GM04503 (cell line): Measurements from ENCODE around the gene ZNF133.
A peak's percentile ranks its signal among the peaks of the same experiment; 100 is the strongest.
"Not testable (repeated sequence)": the region's sequence is repeated elsewhere in the genome, so short reads cannot be mapped to it uniquely, and the experiment has no call there.

Experiments used
- DNase-seq: peaks from one replicate; pipeline ENCODE4 v3.0.0-alpha.2; 2012; ENCODE audit warnings: low read depth

The ZNF133 gene

DNA sequence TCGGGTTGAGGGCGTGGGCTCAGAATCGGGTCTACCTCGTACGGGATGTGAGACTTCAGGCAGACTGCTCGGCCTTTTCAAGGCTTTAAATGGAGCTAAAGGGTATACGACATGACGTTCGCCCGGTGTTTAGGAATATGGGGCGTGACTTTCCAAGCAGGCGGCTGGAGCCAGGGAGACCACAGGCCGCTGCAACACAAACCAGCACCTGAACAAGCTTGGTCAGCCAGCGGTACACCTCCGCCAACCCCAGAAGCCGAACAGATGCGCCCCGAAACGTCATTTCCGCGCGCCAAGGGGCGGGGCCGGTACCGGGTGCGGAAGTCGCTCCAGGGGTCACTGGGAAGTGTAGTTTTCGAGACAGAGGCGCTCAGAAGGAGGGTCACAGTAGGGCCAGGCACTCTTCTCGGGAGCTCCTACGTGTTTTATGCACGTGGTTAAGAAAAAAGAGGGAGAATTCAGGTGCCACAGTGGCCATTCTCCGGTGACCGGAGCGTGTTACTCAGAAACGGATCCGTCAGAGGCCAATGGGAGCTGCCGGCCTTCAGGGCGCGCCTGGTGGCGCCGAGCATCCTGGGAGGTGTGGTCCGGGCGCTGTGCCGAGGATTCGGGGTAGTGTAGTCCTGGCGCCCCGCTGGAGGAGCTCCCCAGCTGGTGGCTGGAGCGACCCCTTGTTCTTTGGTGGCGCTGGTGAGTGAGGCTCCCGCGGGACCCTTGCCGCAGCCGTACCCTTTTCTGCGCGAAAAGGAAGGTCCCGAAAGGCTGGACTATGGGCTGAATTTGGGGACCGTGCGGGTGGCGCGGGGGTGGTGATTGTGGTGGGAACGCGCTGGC lies at the start of gene ZNF133:
Gene ZNF133 (plus strand): TSS at position 613 of the 834 bp plus-strand sequence. CDS start 17,160 bp downstream, outside the sequence.
- peak; percentile 77 for DNase-seq

DNA sequence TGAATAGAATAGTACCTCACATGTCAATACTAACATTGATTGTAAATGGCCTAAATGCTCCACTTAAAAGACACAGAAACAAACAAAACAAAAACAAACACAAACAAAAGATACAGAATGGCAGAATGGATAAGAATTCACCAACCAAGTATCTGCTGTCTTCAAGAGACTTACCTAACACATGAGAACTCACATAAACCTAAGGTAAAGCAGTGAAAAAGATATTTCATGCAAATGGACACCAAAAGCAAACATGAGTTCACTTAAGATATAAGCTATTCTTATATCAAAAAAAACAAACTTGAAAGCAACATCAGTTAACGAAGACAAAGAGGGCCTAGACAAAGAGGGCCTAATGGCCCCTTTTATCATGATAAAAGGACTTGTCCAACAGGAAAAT lies 47.3 kb upstream of the ZNF133 start:
- no peak for DNase-seq

DNA sequence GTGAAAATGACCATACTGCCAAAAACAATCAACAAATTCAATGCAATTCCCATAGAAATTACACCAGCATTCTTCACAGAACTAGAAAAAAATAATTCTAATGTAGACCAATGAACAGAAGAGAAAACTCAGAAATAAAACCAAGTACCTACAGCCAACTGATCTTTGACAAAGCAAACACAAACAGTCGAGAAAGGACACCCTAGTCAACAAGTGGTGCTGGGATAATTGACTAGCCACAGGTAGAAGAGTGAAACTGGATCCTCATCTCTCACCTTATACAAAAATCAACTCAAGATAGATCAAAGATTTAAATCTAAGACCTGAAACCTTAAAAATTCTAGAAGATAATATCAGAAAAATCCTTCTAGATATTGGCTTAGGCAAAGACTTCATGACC lies 44.5 kb upstream of the ZNF133 start:
- no peak for DNase-seq

DNA sequence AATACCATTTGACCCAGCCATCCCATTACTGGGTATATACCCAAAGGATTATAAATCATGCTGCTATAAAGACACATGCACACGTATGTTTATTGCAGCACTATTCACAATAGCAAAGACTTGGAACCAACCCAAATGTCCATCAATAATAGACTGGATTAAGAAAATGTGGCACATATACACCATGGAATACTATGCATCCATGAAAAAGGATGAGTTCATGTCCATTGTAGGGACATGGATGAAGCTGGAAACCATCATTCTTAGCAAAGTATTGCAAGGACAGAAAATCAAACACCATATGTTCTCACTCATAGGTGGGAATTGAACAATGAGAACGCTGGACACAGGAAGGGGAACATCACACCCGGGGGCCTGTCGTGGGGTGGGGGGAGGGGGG lies 39.8 kb upstream of the ZNF133 start:
- not testable (repeated sequence) for DNase-seq

DNA sequence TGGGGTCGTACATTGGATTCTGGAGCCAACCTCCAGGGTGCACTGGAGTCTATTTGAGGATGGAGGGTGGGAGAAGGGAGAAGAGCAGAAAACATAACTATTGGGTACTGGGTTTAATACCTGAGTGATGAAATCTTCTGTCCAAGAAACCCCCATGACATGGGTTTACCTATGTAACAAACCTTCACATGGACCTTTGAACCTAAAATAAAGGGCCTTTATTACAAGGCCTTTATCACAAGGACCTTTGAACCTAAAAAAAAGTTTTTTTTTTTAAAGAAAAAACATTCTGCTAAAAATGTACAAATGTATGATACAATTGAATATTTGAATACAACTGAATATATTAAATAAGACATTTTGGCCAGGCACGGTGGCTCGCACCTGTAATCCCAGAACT lies 38.1 kb upstream of the ZNF133 start:
- DNase-seq = no peak

DNA sequence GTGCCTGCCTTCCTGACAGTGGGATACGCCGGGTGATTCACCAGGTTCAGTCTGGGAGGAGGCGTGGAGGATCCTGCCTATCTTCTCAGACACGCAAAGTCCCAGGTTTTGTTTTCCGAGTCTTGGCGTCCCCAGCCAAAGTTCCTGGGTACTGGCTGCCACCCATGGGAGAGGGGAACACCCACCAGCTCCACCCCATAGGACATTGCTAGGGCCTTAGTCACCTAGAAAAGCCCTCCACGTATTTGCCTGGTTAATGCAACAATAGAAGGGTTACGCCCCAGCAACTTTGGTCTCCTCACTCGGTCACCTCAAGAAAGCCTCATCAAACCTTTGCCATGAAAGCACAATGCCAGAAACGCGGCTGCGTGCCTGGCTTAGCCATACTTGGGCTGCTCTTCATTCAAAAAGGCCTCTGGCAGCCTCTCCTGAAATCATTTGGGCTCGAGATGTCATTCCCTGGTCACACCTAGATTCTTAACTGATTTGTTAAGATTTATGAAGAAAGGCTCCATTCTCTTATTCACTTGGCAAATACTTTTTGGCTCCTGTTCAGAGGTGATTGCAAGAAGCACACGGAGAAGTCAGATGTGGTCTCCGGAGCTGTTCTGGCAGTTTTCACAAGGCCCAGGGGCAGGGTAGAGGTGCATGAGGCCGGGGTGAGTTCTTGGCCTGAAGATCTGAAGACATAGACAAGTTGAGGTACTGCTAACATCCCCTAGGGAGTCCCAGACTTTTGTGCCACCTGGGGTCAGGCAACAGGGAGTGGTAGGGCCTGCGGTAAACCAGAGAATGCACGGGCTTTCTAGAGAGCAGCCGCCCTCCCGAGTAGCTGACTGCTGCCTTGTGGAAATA lies 35.5 kb upstream of the ZNF133 start:
- no peak for DNase-seq

DNA sequence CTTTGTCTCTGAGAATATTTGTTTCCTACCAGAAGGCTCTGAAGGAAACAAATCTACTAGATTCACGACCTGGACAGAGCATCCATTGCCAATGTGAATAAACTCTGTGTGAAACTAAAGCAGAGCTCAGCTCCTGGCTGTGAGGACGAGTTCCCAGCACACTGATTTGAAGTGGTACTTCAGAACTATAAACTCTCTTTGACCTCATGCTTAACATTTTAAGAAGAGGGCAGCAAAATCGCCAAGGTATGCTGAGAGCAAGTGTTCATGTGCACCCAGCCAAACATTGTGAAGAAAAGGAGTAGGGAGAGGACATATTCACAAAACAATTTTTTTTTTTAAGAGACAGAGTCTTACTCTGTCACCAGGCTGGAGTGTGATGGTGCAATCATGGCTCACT lies 33.7 kb upstream of the ZNF133 start:
- no peak for DNase-seq

DNA sequence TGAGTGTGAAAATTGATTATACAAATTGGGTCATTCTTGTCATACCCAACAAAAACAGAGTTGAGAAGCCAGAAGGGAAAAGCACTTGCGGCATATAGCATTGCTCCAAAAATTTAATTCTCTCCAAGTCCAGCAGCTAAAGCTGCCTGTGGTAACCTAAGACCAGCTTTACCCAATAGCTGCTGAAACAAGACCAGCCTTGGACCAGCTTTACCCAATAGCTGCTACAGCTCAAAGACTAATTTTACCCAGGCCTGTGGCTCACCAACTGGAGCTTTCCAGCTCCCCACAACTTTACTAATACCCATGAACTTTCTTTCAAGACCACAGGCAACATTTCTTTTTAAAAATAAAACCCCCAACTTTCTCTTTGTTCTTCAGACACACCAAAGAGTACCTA lies 32.8 kb upstream of the ZNF133 start:
- no peak for DNase-seq

DNA sequence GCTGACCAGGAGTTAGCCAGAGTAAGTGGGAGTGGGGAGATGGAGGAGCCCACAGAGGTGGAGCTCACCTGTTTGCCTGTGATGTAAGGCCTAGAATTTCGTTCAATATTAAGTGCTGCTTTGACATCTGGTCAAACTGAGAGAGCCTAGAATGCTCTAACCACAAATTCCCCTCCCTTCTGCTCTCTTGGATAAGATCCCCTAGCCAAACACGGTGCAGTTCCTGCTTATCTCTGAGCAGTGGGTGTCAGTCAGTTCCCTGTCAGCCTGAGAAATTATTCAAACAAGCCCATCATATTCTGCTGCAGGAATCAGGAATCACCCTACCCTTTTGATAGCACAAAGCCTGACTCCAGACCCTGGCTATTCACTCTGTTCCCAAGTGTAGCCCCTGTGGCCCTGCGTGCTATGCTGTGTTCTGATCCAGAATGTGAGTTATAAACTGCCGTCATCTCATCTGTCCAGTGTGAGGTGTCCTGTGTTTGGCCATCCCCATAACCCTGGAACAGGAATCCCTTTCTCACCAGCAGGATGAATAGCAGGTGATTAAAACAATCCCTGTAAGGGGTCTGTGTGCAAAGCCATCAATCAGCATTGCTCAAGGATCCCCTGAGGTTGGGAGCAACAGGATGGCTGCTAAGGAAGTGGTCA lies 31.8 kb upstream of the ZNF133 start:
- no peak for DNase-seq

DNA sequence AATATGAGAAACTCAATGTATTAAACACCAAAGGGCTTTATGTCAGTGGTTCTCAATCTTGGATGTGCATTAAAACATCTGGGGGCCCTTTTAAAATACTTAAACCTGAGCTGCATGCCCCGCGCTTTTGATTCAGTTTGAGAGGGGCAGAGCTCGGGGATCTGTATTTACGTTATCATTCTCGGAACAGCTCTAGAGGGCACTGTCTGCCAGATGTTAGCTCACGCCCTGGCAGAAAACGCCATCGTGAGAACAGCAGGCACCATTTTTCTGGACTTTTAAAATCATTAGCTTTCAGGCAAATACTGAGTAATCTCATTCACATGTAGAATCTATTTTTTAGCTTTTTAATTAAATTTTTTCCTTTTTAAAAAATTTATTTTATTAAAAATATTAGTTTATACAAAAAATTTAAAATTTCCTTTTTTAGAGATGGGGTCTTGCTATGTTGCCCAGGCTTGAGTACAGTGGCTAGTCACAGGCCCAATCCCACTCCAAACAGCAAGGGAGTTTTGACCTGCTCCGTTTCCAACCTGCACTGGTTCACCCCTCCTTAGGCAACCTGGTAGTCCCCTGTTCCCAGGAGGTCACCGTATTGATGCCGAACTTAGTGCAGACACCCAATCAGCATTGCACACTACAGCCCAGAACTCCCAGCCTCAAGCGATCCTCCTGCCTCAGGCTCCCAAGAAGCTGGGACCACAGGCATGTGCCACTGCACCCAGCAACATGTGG lies 30.0 kb upstream of the ZNF133 start:
- no peak for DNase-seq

DNA sequence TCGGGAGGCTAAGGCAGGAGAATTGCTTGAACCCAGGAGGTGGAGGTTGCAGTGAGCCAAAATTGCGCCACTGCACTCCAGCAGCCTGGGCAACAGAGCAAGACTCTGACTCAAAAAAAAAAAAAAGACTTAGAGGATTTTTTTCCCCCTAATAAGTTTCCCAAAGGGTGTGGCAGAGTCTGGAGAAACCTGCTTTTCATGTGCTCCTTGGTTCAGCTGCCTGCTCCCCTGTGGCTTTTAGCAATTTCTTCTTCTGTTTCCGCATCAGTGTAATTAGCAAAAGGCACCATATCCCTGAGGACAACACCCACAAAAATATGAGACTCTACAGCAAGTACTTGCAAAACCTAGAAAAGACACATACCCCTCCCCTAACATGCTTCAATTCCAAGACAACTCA lies 28.6 kb upstream of the ZNF133 start:
- DNase-seq = no peak

DNA sequence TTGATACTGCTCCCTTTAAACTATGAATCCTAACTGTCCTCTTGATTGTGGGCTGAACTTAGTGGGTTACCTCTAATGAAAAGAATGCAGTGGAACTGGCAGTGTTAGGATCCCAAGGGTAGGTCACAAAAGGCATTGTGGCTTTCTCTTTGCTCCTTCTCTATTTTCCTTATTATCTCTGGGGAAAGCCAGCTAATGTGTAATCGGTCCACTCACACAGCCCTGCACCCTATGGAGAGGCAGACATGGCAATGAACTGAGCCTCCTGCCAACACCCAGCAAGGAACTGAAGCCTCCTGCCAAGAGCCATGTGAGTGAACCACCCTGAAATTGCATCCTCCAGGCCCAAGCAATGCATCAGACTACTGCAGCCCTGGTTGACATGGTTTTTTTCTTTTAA lies 24.6 kb upstream of the ZNF133 start:
- DNase-seq = no peak

DNA sequence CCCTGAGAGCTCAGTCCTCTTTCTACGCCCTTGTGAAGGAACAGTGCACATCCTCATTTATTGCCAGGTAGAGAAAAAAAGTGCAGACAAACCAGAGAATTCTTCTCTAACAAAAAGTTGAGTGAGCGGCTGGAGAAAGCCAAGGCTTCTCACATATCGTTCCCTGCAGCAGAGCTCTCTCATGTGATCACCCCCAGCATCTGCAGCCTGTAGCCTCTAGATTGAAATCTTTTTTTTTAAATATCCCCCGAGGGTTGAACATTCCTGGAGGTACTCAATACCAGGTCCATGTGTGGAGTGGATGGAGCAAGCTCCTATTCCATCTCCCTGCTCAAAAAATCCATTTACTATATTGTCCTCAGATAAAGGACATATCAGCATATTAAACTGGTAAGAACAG lies 22.9 kb upstream of the ZNF133 start:
- DNase-seq = no peak

DNA sequence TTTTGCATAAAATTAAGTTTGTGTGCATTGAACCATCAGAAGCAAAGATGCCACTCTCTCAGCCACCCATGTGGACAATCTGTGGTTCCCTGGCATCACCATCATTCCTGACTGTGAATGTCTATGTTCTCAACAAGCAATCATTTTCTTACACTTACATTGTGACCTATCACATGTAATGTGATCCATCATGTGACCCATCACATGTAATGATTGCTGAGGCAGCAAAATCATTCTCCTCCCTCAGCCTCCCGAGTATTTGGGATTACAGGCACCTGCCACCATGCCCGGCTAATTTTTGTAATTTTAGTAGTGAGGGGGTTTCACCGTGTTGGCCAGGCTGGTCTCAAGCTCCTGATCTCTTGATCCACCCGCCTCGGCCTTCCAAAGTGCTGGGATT lies 22.0 kb upstream of the ZNF133 start:
- DNase-seq = no peak

DNA sequence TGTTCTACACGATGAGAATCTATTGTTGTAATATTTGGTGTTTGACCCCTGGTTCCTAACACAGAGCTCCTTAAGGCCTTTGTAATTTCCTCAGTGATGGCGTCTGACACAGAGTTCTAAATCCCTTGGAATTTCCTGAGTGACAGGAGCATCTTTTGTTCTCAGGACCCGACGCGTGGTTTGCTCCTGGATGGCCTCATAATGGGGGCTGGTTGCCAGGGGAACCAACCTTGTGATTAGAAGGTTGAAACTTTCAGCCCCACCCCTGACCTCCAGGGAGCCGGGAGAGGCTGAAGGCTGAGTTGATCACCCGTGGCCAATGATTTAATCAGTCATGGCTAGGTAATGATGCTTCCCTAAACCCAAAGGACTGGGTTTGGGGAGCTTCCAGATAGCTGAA lies 20.5 kb upstream of the ZNF133 start:
- no peak for DNase-seq

DNA sequence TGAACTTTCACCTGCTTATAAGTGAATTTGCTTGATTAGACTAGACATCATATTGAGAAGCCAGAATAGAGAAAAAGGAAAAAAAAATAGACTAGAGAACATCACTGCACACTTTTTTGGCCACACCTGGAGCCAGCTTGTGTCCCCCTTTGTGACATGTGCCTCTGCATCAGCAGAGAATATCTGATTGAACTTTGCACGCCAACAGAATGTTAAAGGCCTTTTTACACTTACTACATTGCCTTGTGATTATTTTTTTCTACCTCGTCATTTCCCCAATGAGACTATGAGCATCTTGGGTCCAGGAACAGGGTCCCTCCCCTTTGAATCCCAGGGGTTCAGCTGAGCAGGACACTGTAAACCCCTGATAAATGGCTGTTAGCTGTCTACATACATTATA lies 17.2 kb upstream of the ZNF133 start:
- DNase-seq = no peak

DNA sequence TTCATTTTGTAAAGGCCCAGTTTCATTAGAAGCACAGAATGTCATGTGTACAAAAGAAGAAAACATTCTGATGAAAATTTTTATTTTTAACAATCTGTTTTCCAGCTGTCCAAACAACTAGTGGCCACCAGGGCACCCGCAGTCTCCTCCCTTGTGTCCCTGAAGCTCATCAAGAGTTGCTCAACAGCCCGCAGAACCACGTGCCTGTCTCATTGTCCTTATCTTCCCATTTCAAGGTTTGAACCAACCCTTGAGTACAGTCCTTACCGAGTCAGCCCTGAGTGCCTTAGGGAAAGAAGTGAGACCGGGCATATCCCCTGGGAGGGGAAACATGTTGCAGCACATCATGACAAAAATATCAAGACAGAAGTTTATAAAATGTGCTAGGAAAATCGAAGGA lies 15.9 kb upstream of the ZNF133 start:
- DNase-seq = no peak

DNA sequence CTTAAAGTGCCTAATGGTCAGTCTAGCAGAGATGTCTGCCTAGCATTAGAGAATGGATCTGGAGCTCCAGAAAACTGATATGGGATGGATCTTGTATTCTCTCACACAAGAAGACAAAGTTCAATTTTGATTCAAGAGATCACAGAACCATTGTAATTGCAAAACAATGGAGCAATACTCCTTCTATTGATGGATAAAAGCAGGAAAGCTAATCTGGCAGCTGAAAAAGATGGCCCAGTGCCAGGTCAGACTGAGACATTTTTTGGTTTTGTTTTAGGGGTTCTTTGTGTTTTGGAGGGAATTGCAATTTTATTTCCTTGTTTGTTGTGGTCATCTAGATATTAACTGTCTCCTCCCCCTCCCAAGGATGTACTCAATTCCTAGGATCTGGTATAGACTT lies 14.6 kb upstream of the ZNF133 start:
- DNase-seq = no peak

DNA sequence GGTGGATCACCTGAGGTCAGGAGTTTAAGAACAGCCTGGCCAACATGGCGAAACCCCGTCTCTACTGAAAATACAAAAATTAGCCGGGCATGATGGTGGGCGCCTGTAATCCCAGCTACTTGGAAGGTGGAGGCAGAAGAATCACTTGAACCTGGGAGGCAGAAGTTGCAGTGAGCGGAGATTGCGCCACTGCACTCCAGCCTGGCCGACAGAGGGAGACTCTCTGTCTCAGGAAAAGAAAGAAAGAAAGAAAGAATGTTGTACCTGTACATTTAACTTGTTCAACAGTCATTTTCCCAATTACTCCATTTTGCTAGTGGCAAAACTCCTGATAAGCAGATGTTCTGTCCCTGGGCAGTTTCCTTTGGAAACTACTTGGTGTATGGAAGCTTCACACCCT lies 12.4 kb upstream of the ZNF133 start:
- DNase-seq = not testable (repeated sequence)

DNA sequence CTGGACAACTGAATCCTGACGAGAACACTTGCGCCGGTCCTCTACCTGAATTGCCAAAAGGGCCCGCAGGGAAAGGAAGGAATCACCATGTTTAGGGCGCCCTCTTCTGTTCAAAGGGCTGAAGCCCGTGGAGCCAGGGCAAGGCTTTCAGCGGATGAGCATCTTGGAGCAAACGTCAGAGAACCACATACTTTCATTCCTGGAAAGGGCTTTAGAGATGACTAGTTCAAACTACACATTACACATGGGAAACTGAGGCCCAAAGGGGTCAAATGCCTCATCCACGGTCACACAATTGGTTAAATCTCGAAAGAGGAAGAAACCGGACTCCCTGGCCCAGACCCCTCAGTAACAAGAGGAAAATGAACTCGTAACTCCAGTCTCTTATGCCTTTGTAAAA lies 11.5 kb upstream of the ZNF133 start:
- no peak for DNase-seq

DNA sequence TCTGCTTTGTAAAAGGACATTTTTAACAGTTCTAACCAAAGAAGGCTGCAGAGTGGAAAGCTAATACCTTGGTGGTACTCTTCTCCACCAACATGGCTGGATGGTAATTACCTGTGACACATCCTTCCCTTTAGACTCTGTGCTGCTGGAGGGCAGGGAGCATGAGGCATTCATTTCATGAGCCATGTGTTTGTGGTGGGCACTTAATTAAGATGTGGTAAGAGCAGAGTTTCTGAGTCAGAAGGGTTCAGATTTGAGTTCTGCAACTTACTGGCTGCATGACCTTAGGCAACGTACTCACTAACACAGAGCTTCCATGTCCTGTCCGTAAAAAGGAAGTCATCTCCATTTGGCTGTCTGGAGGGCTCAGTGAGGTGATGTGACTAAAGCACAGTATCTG lies 9.1 kb upstream of the ZNF133 start:
- no peak for DNase-seq
